HFFc6 (cell line): ENCODE data around the gene NAA60. TPM values are rescaled to one million over a fixed set of nuclear protein-coding genes. Genes with fewer than 3 reads are reported as not detected.
"Not testable (repeated sequence)": the region's sequence is repeated elsewhere in the genome, so short reads cannot be mapped to it uniquely, and the experiment has no call there.

Experiments
- DNase-seq: peaks from one replicate; pipeline ENCODE4 v3.0.0-alpha.2; 2018
- H3K27ac Mint-ChIP-seq: 2 replicates; pipeline ENCODE4 v1.8.0; 2020; ENCODE audit warnings: mild to moderate bottlenecking, mixed read lengths
- H3K27me3 Mint-ChIP-seq: 2 replicates; pipeline ENCODE4 v1.8.0; 2021; ENCODE audit warnings: mild to moderate bottlenecking, moderate library complexity, mixed read lengths; ENCODE audit not compliant: insufficient read depth
- H3K36me3 Mint-ChIP-seq: 2 replicates; pipeline ENCODE4 v1.8.0; 2021; ENCODE audit warnings: low read depth, mixed read lengths
- H3K4me1 Mint-ChIP-seq: 2 replicates; pipeline ENCODE4 v1.8.0; 2020; ENCODE audit warnings: low read depth, mixed read lengths
- H3K4me3 Mint-ChIP-seq: 2 replicates; pipeline ENCODE4 v1.8.0; 2020; ENCODE audit warnings: mild to moderate bottlenecking, moderate library complexity, mixed read lengths
- H3K9me3 Mint-ChIP-seq: 2 replicates; pipeline ENCODE4 v1.8.0; 2020; ENCODE audit warnings: mild to moderate bottlenecking, mixed read lengths
- total RNA-seq, 6 experiments: library from RNA; stranded (reverse); fragmentation: NEBNext Ultra II Directional; extraction: Animal tissue kit (Norgen Biotek cat#: 25700); gene quantifications; 2 replicates in 1 of 6; 3 replicates in 5 of 6; pipeline ENCODE4 v1.2.3, GENCODE V29; 2021
- TF ChIP-seq, protein P1 (sequence below): fragments of 200-600 bp; sonication (generic); IDR thresholded peaks from 2 replicates; pipeline ENCODE4 v1.5.0; 2021; ENCODE audit warnings: antibody characterized with exemption, mild to moderate bottlenecking

The NAA60 gene
- total RNA-seq, 6 experiments from 2014 or later = 30.7 to 44.6 (median 34.6) TPM

DNA sequence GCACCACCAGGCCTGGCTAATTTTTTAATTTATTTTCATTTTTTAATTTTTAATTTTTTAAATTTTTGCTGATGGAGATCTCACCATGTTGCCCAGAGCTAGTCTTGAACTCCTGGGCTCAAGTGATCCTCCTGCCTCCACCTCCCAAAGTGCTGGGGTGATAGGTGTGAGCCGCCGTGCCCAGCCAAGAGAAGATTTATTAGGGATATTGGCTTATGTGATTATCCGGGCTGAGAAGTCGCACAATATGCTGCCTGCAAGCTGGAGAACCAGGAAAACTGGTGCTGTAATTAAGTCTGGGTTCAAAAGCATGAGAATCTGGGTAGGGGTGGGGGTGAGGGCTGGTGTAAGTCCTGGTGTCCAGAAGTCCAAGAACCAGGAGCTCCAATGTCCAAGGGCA is 54.3 kb downstream of the NAA60 start:
- TF ChIP-seq, protein P1, sequence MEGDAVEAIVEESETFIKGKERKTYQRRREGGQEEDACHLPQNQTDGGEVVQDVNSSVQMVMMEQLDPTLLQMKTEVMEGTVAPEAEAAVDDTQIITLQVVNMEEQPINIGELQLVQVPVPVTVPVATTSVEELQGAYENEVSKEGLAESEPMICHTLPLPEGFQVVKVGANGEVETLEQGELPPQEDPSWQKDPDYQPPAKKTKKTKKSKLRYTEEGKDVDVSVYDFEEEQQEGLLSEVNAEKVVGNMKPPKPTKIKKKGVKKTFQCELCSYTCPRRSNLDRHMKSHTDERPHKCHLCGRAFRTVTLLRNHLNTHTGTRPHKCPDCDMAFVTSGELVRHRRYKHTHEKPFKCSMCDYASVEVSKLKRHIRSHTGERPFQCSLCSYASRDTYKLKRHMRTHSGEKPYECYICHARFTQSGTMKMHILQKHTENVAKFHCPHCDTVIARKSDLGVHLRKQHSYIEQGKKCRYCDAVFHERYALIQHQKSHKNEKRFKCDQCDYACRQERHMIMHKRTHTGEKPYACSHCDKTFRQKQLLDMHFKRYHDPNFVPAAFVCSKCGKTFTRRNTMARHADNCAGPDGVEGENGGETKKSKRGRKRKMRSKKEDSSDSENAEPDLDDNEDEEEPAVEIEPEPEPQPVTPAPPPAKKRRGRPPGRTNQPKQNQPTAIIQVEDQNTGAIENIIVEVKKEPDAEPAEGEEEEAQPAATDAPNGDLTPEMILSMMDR = no peak
- Mint-ChIP-seq H3K27me3 (peaks cover 9% of the 10 kb centered on the region; the same call in 1 of the 2 replicates), H3K9me3 (no peaks in the 10 kb centered on the region), H3K27ac (no peak overlapping the region), H3K4me3 (no peak overlapping the region), H3K4me1 (peaks cover 19% of the 10 kb centered on the region), H3K36me3 (no peaks in the 10 kb centered on the region; the same call in none of the 2 replicates)
- no peak for DNase-seq

DNA sequence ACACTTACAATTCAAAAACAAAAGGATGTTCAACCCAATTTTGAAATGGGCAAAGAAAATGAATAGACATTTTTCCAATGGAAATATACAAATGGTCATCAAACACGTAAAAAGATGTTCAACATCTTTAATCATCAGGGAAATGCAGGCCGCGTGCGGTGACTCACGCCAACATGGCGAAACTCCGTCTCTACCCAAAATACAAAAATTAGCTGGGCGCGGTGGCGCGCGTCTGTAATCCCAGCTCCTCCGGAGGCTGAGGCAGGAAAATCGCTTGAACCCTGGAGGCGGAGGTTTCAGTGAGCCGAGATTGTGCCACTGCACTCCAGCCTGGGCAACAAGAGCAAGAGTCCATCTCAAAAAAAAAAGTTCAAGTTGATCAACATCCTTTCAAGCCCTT is 55.5 kb downstream of the NAA60 start:
- no peaks in the 10 kb centered on the region; the same call in none of the 2 replicates for H3K36me3 Mint-ChIP-seq
- TF ChIP-seq, protein P1 = no peak
- no peaks in the 10 kb centered on the region for H3K9me3 Mint-ChIP-seq
- no peak overlapping the region for H3K4me3 Mint-ChIP-seq
- H3K27ac Mint-ChIP-seq = no peak overlapping the region
- H3K4me1 Mint-ChIP-seq = peaks cover 19% of the 10 kb centered on the region
- H3K27me3 Mint-ChIP-seq = peaks cover 7% of the 10 kb centered on the region; the same call in 1 of the 2 replicates
- DNase-seq = no peak

DNA sequence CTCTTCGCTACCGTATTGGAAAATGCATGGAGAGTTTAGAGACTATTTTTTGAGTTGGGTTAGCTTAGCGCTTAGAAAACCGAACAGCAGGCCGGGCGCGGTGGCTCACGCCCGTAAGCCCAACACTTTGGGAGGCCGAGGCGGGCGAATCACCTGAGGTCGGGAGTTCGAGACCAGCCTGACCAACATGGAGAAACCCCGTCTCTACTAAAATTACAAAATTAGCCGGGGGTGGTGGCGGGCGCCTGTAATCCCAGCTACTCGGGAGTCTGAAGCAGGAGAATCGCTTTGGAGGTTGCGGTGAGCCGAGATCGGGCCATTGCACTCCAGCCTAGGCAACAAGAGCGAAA is 57.9 kb downstream of the NAA60 start:
- H3K4me3 Mint-ChIP-seq = peak overlapping the region; percentile 93
- H3K27ac Mint-ChIP-seq = peak overlapping the region; percentile 87
- H3K9me3 Mint-ChIP-seq, DNase-seq, H3K36me3 Mint-ChIP-seq, H3K27me3 Mint-ChIP-seq: not testable (repeated sequence)
- peaks cover 19% of the 10 kb centered on the region for H3K4me1 Mint-ChIP-seq

DNA sequence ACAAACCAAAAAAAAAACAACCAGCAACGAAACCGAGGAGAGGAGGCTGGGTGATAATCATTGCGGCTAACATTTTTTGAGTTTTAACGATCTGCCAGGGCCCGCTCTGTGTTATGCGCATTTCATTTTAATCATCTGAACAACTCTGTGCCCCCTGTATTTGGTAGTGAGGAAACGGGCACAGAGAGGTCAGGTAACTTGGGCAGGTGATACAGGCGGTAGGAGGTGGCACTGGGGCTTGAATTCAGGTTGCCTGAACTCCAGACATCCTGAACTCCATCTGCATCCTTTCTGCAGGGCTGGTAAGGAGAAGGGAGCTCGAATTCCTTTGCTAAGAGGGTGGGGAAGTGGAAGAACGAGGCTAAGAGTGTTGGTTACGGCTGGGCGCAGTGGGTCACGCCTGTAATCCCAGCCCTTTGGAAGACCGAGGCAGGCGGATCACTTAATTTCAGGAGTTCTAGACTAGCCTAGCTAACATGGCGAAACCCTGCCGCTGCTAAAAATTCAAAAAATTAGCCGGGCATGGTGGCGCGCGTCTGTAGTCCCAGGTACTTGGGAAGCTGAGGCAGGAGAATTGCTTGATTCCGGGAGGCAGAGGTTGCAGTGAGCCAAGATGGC is 58.4 kb downstream of the NAA60 start:
- peaks cover 7% of the 10 kb centered on the region for H3K36me3 Mint-ChIP-seq
- H3K4me3 Mint-ChIP-seq = peak overlapping the region; percentile 93
- TF ChIP-seq, protein P1 = no peak
- peaks cover 7% of the 10 kb centered on the region; the same call in 1 of the 2 replicates for H3K27me3 Mint-ChIP-seq
- H3K27ac Mint-ChIP-seq = peak overlapping the region; percentile 87
- no peaks in the 10 kb centered on the region for H3K9me3 Mint-ChIP-seq
- H3K4me1 Mint-ChIP-seq = peaks cover 19% of the 10 kb centered on the region
- no peak for DNase-seq

DNA sequence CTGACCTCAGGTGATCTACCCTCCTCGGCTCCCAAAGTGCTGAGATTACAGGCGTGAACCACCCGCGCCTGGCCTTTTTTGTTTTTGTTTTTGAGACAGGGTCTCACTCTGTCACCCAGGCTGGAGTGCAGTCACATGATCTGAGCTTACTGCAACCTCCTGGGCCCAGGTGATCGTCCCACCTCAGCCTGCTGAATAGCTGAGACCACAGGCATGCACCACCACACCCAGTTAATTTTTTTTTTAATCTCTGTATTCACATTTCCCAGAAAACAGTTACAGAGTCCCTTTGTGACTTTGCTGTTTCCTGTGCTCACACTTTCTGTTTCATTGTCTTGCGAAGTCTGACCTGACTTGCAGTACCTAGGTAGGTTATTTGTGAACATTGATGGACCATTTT is 60.0 kb downstream of the NAA60 start:
- no peak overlapping the region for H3K4me3 Mint-ChIP-seq
- TF ChIP-seq, protein P1 = no peak
- H3K27ac Mint-ChIP-seq = no peak overlapping the region
- H3K27me3 Mint-ChIP-seq = peaks cover 7% of the 10 kb centered on the region; the same call in 1 of the 2 replicates
- DNase-seq = no peak
- peaks cover 19% of the 10 kb centered on the region for H3K4me1 Mint-ChIP-seq
- no peaks in the 10 kb centered on the region for H3K9me3 Mint-ChIP-seq
- peaks cover 14% of the 10 kb centered on the region for H3K36me3 Mint-ChIP-seq

DNA sequence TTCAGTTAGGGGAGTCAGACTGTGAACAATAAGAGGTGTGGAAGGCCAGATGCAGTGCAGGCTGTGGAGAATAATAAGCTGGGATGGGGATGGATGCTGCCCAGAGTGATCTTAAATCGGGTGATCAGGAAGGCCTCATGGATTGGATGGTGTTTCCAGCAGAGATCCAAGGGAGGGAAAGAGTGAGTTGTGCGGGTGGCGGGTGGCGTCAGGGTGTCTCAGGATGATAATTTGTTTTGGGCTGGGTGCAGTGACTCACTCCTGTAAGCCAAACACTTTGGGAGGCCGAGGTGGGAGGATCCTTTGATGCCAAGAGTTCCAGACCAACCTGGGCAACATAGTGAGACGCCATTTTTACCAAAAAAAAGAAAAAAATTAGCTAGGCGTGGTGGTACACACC is 65.3 kb downstream of the NAA60 start:
- Mint-ChIP-seq H3K4me3 (no peak overlapping the region), H3K27ac (no peak overlapping the region), H3K4me1 (peaks cover 2% of the 10 kb centered on the region), H3K36me3 (peaks cover 31% of the 10 kb centered on the region), H3K9me3 (no peaks in the 10 kb centered on the region), H3K27me3 (no peaks in the 10 kb centered on the region; the same call in 1 of the 2 replicates)
- DNase-seq = no peak
- TF ChIP-seq, protein P1 = no peak
